Esophagus squamous epithelium (tissue), 5 donors: ENCODE measurements around the gene MICAL3. TPM values are rescaled to one million over a fixed set of nuclear protein-coding genes. Genes with fewer than 3 reads are reported as not detected.

Experiments used
- DNase-seq: peaks from one replicate; lab custom pipeline; 2025; lab: John Stamatoyannopoulos, UW
- H3K27ac ChIP-seq, 4 donors: fragments of 200-600 bp; sonication (generic); one replicate each; pipeline ENCODE4 v1.5.1; 2016 to 2019; ENCODE audit warnings: mild to moderate bottlenecking in 1 of 4
- H3K27me3 ChIP-seq, 4 donors: fragments of 200-600 bp; sonication (generic); 1 replicate in 3 of 4; 2 replicates in 1 of 4; pipeline versions ENCODE4 v1.5.1 to v1.6.0; 2017 to 2021; ENCODE audit warnings: antibody characterized with exemption in 1 of 4
- H3K36me3 ChIP-seq, 3 donors: fragments of 200-600 bp; sonication (generic); one replicate each; pipeline ENCODE4 v1.5.1; 2016 to 2019
- H3K4me1 ChIP-seq, 3 donors: fragments of 200-600 bp; sonication (generic); one replicate each; pipeline ENCODE4 v1.5.1; 2017 to 2019
- H3K4me3 ChIP-seq, 4 donors: fragments of 200-600 bp; sonication (generic); 1 replicate in 3 of 4; 2 replicates in 1 of 4; pipeline ENCODE4 v1.5.1; 2016 to 2019; ENCODE audit warnings: mild to moderate bottlenecking in 2 of 4, moderate library complexity in 1 of 4
- H3K9me3 ChIP-seq, 3 donors: fragments of 200-600 bp; sonication (generic); one replicate each; pipeline ENCODE4 v1.5.1; 2016 to 2019
- CTCF ChIP-seq, 6 experiments: fragments of 450-650 bp in 4 of 6; fragments of 200-600 bp in 2 of 6; sonication (generic) in 2 of 6; IDR thresholded peaks; one replicate each; pipeline ENCODE4 v1.5.1; 2016 to 2019; ENCODE audit warnings: antibody characterized with exemption in 6 of 6, mild to moderate bottlenecking in 4 of 6, moderate library complexity in 4 of 6
- POLR2A ChIP-seq, 4 donors: fragments of 450-650 bp; IDR thresholded peaks; one replicate each; pipeline ENCODE4 v1.6.1; 2017; ENCODE audit warnings: antibody characterized with exemption in 4 of 4, mild to moderate bottlenecking in 4 of 4, moderate library complexity in 3 of 4
- WGBS, 2 donors: methylation state at CpG; one replicate each; pipeline ENCODE4 v1.1.5; 2018; 5-methylcytosine and 5-hydroxymethylcytosine counted together
- intact Hi-C: fragments of 100-400 bp; cut with DNase I; formaldehyde crosslinking; loops from one replicate; pipeline ENCODE4 v1.15.0; 2022
- total RNA-seq, 4 donors: library from RNA; depleted of rRNA; stranded (reverse); fragments of >200 nt; gene quantifications; one replicate each; pipeline ENCODE4 v1.1.0, GENCODE V29; 2016
- donor health status: DM: yes; HTN: yes; CAD: no.

The MICAL3 gene
- total RNA-seq, 4 donors from 2014 or later, result 11.2 to 30.9 (median 15.9) TPM

- Histone ChIP-seq H3K4me1 (no peaks in the 10 kb centered on the region), H3K27ac (no peak overlapping the region), H3K4me3 (no peak overlapping the region), H3K27me3 (no peaks in the 10 kb centered on the region), H3K36me3 (peaks cover 0 to 88% (median 0%) of the 10 kb centered on the region in 3 donors), H3K9me3 (no peaks in the 10 kb centered on the region)
- intact Hi-C loops, result no loop called here
- TF ChIP-seq CTCF (IDR thresholded peaks at IDR 0.05) (no peak), POLR2A (IDR thresholded peaks at IDR 0.05) (no peak)
- DNase-seq, result no peak
- WGBS, 2 donors, result 81 to 90% methylated on average over 5 of the region's 15 CpGs
Measured at GRCh38 chr22:17823964-17824363, 200.4 kb downstream of the MICAL3 start.

- DNase-seq, result no peak
- H3K4me1 ChIP-seq, result no peaks in the 10 kb centered on the region
- no peaks in the 10 kb centered on the region for H3K27me3 ChIP-seq
- intact Hi-C loops, result no loop called here
- no peak overlapping the region for H3K27ac ChIP-seq
- WGBS, 2 donors, result 67 to 87% methylated on average over 2 of the region's 4 CpGs
- no peaks in the 10 kb centered on the region for H3K9me3 ChIP-seq
- TF ChIP-seq CTCF (IDR thresholded peaks at IDR 0.05) (no peak), POLR2A (IDR thresholded peaks at IDR 0.05) (no peak)
- peaks cover 0 to 90% (median 5%) of the 10 kb centered on the region in 3 donors for H3K36me3 ChIP-seq
- no peak overlapping the region for H3K4me3 ChIP-seq
Measured at GRCh38 chr22:17823226-17823625, 201.1 kb downstream of the MICAL3 start.

- Histone ChIP-seq H3K36me3 (peaks cover 0 to 90% (median 13%) of the 10 kb centered on the region in 3 donors), H3K27me3 (no peaks in the 10 kb centered on the region), H3K4me1 (no peaks in the 10 kb centered on the region), H3K9me3 (no peaks in the 10 kb centered on the region), H3K27ac (no peak overlapping the region), H3K4me3 (no peak overlapping the region)
- no peak for DNase-seq
- TF ChIP-seq POLR2A (IDR thresholded peaks at IDR 0.05) (no peak), CTCF (IDR thresholded peaks at IDR 0.05) (no peak)
- WGBS, 2 donors, result 80 to 100% methylated on average over 1 to 2 of the region's 13 CpGs
- intact Hi-C loops, result no loop called here
Measured at GRCh38 chr22:17822087-17822486, 202.3 kb downstream of the MICAL3 start.

- DNase-seq, result no peak
- WGBS, 2 donors, result 82 to 88% methylated on average over 2 to 3 of the region's 3 CpGs
- peaks cover 10 to 90% (median 16%) of the 10 kb centered on the region in 3 donors for H3K36me3 ChIP-seq
- no peak overlapping the region for H3K27ac ChIP-seq
- no peaks in the 10 kb centered on the region for H3K9me3 ChIP-seq
- TF ChIP-seq POLR2A (IDR thresholded peaks at IDR 0.05) (no peak), CTCF (IDR thresholded peaks at IDR 0.05) (no peak)
- H3K4me3 ChIP-seq, result no peak overlapping the region
- intact Hi-C loops, result no loop called here
- H3K27me3 ChIP-seq, result no peaks in the 10 kb centered on the region
- no peaks in the 10 kb centered on the region for H3K4me1 ChIP-seq
Measured at GRCh38 chr22:17820879-17821439, 203.4 kb downstream of the MICAL3 start.

GRCh38 chr22:17818649-17819048 lies 205.7 kb downstream of the MICAL3 start:
- 78 to 93% methylated on average over 5 of the region's 14 CpGs for WGBS, 2 donors
- TF ChIP-seq POLR2A (IDR thresholded peaks at IDR 0.05) (no peak), CTCF (IDR thresholded peaks at IDR 0.05) (no peak)
- no peak overlapping the region for H3K27ac ChIP-seq
- peaks cover 15 to 92% (median 23%) of the 10 kb centered on the region in 3 donors for H3K36me3 ChIP-seq
- intact Hi-C loops, result loop anchor here (10.0 kb wide), 1 partner anchor 56 kb away; no protein-coding TSS in a partner anchor
- H3K9me3 ChIP-seq, result no peaks in the 10 kb centered on the region
- no peak for DNase-seq
- H3K4me1 ChIP-seq, result no peaks in the 10 kb centered on the region
- H3K4me3 ChIP-seq, result no peak overlapping the region
- H3K27me3 ChIP-seq, result no peaks in the 10 kb centered on the region
